ENCODE measurements around the gene SLC8A2.

DNA sequence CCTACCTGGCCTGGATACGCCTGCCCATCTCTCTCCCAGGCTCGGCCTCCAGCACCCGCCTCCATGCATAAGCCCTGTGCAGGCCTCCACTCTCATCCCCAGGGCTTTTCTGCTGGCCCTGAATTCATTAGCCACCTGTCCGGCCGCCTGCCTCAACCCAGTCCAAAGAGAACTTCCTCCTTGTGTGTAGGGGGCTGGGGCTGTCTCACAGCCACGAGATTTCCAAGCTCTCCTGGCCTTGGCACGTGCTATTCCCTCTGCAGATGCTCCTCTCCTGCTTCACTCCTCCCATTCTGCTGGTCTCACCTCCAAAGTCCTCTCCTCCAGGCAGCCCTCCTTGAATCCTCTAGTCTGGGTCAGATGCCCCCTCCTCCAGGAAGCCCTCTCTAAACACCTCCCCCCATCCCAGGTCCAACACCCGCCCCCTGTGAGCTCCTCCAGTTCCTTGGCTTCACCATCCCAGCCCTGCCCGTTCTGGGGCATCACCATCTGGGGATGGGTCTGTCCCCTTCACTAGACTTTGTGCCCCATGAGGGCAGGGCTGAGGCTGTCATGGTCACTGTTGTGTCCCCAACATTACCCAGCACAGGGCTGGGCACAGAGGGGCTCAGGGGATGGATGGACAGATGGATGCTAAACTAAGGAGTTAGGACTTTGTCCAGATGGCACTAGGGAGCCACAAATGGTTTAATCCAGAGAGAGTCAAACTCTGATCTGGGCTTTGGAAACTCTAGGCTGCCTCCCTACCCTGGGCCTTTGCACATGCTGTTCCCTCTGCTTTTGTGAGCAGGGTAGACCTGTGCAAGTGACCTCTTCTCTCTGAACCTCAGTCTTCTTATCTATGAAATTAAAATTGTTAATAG lies 67.1 kb downstream of the SLC8A2 start:
- TF ChIP-seq CTCF (IDR thresholded peaks at IDR 0.05) (no peak), POLR2A (IDR thresholded peaks at IDR 0.05) (no peak)
